NCI-H1417 (cell line): ENCODE measurements around the gene FBLN2.

ENCODE experiments used
- DNase-seq, 3 experiments: peaks; one replicate each; lab custom pipeline; 2025; lab: John Stamatoyannopoulos, UW

The FBLN2 gene

DNA sequence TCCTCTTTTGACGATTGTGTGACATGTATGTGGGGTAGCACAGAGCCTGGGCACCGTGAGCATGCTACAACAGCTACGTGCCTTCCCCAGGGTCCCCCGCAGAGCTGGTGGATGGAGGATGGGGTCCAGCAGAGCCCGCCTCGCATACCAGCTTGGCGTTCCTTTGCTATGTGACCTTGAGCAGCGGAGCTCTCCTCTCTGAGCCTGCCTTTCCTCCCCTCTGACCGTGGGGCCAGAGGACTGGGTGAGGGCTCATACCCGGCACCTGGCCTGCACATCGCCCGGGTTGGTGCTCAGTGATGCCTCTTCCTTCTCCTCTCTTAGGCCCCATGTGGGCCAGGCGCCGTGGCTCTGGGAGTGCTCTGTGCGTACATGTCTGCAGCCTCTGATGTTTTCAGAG lies 73.4 kb downstream of the FBLN2 start:
- DNase-seq, result no peak

DNA sequence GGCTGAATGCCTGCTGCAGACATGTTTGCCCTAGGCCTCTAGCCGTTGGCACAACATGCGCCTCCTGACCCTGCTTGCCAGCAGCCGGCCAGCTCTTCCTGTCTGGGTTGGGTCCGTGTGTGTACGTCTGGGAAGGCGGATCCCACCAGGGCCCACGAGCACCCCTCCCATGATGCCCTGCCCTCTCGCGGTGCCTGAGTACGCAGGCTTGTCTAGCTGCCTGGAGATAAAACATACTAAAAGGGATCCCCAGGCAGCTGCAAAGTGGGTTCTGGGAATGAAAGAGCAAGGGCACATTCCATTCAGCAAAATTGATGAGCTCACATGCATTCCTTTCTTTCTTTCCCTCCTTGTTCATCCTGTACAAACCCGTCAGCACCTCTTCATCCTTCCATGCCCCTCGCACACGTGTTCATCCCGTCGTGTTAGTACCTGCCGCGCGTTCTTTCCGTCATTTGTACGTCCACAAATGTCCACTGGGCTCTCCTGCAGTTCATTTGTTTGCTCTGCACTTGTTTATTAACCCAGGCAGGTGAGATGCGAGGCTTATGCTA lies 74.3 kb downstream of the FBLN2 start:
- peak in 2 of 3 experiments; percentile 63 to 74 for DNase-seq

- no peak for DNase-seq
Observed at GRCh38 chr3:13624021-13624420, 75.1 kb downstream of the FBLN2 start.

DNA sequence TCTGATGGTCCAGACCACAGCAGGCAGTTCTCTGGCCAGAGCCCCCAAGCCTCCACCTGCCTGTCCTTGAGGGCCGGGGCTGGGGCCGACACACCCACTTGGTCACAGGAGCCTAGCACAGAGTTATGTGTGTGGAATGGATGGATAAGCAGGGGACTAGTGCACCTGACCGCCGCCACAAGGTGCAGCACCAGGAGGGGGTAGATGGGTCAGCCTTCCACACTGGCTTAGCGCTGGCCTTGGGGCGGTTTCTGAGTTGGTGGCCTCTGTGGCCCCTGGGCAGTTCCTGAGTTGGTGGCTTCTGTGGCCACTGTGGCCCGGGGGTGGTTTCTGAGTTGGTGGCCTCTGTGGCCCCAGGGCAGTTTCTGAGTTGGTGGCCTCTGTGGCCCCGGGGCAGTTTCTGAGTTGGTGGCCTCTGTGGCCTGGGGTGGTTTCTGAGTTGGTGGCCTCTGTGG lies 75.8 kb downstream of the FBLN2 start:
- no peak for DNase-seq

DNA sequence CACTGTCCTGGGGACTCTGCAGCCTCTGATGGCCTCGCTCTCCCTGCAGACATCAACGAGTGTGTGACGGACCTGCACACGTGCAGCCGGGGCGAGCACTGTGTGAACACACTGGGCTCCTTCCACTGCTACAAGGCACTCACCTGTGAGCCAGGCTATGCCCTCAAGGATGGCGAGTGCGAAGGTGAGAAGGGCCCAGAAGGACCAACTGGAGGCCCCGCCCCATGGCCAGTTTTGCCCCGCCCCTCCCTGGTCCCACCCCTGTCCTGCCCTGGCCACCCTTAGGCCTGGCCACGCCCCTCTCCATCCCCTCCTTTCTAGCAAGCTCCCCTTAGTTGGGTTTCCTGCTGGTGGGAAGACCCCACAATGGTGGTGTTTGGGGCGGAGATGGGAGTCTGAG lies 77.5 kb downstream of the FBLN2 start:
- no peak for DNase-seq

DNA sequence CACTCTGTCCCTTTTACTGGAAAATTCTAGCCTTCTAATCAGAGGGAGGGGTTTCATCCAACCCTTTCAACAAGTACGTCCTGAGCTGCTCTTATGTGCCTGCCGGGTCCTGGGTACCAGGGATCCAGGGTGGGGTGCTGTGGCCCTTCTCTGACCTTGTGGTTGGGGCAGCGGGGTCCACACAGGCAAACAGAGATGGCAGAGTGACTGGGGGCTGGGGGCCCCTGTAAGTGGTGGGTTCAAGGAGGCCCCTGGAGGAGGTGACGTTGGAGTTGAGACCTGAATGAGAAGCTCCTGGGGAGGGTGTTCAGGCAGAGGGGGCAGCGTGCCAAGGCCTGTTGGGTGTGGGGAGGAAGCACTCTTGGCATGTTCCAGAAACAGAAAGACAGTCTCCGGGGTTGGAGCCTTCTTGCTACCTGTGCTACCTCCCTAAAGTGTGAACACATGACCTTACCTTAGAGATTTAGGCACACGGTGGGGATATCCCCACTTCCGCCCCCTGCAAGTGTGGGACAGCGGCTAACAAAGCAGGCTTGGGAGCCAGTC lies 78.1 kb downstream of the FBLN2 start:
- no peak for DNase-seq

GRCh38 chr3:13627681-13628080 lies 78.8 kb downstream of the FBLN2 start:
- DNase-seq, result no peak

DNA sequence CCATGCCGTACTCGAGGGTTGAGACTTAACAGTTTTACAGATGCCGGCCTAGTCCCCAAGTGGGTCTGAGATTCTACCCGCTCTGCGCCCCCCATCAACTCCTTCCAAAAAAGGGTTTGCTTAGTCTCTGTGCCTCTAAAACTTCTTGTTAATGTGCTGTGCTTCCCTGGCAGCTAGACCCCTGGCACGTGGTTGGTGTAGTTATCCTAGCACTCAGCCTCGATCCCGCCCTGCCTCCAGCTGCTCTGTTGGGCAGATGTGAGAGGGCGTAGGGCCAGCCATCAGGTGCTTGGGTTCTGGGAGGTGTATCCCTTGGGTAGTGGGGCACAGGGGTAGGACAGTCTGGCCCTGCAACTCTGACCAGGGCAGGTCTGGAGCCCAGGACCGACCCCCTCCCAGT lies 79.5 kb downstream of the FBLN2 start:
- DNase-seq, result no peak

DNA sequence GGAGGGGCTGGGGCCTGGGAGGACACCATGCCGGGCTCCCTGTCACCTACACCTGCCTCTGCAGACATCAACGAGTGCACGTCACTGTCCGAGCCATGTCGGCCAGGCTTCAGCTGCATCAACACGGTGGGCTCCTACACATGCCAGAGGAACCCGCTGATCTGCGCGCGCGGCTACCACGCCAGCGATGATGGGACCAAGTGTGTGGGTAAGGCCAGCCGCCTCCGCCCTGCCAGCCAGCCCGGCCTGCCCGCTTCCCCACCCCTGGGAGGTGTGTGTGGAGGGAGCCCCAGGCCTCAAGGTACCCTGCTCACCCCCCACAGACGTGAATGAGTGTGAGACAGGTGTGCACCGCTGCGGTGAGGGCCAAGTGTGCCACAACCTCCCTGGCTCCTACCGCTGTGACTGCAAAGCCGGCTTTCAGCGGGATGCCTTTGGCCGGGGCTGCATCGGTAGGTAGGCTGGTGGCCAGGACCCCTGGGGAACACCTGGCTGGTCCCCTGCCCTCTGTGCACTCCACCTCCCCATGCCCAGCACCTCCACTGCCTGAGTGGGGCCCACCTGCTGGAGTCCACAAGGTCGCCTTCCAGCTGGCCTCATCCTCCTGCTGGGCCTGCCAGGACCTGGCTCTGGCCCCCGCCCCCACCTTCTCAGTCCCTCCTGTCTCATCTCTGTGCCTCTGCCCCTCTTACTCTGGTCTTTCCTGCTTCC lies 80.1 kb downstream of the FBLN2 start:
- no peak for DNase-seq

- no peak for DNase-seq
Observed at GRCh38 chr3:13629644-13630043, 80.7 kb downstream of the FBLN2 start.

DNA sequence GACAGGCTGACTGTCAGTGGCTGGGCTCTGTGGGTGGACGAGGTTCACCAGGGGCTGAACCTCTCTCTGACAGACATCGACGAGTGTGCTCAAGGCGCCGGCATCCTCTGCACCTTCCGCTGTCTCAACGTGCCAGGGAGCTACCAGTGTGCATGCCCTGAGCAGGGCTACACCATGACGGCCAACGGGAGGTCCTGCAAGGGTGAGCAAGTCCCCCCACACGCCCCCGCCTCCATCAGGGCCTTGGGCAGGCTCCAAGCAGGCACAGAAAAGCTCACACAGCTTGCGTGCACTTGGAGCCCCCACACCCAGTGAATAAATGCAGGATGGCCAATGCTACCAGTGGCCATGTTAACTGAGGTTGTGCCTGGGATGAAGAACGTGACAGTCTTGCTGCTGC lies 82.3 kb downstream of the FBLN2 start:
- no peak for DNase-seq

DNA sequence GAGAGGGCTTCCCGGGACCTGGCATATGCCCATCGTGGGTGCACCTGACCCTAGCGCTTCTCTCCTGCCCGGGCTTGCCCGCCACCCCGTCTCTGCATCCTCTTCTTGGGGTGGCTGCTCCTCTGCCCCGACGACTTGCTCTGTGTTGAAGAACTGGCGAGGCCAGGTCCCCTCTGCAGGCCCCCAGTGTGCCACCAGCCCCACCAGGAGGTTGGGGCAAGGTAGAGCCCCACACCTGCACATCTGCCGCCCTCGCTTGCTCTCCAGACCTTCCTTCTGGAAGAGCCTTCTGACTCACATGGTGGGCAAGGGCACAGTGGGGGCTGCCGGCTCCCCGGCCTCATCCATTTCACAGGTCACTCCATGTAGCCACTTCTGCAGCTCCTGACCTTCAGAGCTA lies 84.3 kb downstream of the FBLN2 start:
- DNase-seq, result no peak

DNA sequence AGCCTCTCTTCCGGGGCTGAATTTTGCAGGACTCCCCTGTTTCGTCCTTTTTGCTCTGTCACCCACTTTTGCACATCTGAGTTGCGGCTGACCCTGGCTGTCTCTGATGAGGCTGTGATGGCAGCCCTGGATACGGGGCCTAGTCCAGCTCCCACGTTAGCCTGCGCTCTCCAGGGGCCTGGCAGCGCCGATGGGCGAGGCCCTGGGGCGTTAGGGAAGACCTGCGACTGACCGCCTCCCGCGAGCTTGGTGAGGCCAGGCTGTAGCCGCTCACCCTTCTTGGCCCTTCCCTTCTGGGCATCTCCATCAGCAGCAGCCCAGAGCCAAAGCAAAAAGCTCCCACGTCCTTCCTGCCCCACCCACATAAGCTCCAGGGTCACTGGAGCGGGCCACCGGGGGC lies 85.2 kb downstream of the FBLN2 start:
- DNase-seq, result no peak

GRCh38 chr3:13634615-13635014 lies 85.7 kb downstream of the FBLN2 start:
- no peak for DNase-seq

DNA sequence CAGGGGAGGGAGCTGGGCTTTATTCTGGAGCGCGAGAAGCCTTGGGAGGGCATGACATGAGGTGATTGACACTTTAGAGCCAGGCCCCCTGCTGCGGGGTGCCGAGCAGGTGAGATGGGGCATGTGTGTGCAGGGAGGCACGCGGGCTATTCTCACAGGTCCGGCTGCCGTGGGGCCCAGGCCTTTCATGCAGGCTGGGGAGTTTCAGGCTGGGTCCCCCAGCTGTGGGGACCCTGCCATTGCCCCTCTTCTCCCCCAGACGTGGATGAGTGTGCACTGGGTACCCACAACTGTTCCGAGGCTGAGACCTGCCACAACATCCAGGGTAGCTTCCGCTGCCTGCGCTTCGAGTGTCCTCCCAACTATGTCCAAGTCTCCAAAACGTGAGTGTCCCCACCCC lies 87.3 kb downstream of the FBLN2 start:
- DNase-seq, result no peak

- no peak for DNase-seq
Observed at GRCh38 chr3:13636874-13637273, 87.9 kb downstream of the FBLN2 start.

DNA sequence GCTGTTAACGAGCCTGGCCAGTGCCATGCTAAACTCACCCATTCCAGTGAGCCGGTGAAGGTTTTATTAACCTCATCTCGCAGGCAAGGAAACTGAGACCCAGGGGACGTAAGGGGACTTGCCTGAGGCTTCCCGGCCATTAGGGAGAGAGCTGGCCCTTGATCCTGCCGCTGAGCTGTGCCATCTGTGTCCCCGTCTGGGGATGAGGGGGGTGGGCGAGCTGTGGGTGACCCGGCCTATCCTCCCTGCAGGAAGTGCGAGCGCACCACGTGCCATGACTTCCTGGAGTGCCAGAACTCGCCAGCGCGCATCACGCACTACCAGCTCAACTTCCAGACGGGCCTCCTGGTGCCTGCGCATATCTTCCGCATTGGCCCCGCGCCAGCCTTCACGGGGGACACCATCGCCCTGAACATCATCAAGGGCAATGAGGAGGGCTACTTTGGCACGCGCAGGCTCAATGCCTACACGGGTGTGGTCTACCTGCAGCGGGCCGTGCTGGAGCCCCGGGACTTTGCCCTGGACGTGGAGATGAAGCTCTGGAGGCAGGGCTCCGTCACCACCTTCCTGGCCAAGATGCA lies 88.5 kb downstream of the FBLN2 start:
- no peak for DNase-seq

DNA sequence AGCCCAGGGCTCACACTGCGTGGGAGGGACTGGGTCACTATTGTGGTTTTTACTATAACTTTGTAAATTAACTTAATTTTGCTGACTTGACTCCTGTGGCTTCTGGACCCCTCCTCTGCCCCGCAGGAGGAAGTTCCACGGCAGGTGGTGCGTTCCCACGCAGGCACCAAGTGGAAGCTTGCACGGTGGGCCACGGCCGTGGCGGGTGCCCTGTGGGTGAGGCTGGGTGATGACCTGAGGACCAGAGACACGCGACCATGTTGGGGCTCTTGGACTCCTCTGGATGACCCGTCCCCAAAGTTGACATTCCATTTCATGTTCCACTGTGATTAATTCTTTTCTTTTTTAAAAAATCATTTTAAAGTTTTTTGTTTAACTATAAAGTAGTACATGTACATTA lies 89.0 kb downstream of the FBLN2 start:
- DNase-seq, result no peak

GRCh38 chr3:13638927-13639326 lies 90.0 kb downstream of the FBLN2 start:
- DNase-seq, result no peak

DNA sequence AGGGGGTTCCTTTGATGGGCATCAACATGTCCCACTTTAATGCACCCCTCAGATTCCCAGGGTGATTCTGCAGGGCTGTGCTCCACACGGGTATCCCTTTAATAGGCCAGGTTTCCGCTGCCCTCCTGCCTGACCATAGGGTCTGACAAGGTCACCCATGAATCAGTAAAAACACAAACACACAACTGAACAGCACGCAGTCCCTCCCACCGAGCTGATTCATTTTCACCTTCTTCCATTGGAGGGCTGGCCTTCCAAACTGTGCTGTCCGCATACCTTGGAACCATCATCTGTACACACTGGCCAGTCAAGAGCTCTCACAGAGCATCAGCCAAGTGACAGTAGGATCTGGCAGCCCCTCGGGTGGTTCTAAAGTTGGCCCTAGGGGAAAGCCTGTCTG lies 93.7 kb downstream of the FBLN2 start:
- DNase-seq, result no peak

DNA sequence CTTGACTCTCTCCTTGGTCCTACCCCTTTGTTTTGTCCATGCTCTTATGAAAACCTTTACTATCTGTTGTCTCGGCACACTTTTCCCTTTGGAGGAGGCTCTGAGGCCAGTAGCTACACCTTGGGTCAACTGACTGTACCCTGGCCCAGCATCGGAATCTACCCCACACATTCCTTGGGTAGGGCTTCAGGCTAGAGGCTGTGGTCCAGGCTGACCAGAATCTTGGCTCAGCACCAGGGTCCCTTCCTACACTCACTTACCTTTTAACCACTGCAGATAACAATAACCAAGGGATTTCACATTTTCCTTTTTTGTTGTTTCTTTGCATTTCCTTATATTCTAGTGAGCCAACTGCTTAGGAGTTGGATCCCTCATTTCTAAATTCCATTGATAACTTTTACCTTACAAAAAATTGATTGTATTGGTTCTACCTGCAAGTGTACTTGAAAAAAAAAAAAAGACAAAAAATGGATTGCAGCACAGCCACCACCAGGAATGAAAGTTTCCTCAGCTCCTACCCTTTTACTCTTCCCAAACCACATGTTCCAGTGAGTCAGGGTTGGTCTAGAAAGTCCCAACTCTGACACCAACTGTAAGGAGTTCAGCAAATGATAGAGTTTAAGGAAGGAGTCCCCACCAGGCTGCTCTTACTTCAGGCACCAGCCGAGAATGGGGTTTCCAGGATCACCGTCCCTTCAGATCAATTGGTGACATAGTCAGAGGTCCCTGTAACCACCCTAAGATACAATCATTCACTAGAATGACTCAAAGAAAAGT lies 95.6 kb downstream of the FBLN2 start:
- no peak for DNase-seq

- DNase-seq, result no peak
Observed at GRCh38 chr3:13645801-13646637, 97.1 kb downstream of the FBLN2 start.
